Liver (tissue), 9 donors: ENCODE data around the gene LAMTOR2. TPM values are rescaled to one million over a fixed set of nuclear protein-coding genes. Genes with fewer than 3 reads are reported as not detected.
A peak's percentile ranks its signal among the peaks of the same experiment; 100 is the strongest.

Experiments
- DNase-seq: peaks from one replicate; pipeline ENCODE4 v3.0.0-alpha.2; 2017; ENCODE audit warnings: low spot score
- H3K27ac ChIP-seq, 2 donors: one replicate each; pipeline ENCODE4 v1.7.0; 2013; ENCODE audit warnings: inconsistent platforms in 2 of 2, low read length in 2 of 2, control low read depth in 1 of 2, low read depth in 1 of 2, mild to moderate bottlenecking in 1 of 2
- H3K27me3 ChIP-seq, 4 donors: one replicate each; pipeline versions ENCODE4 v1.6.1 to v1.7.0; 2013; ENCODE audit warnings: low read length in 3 of 4, inconsistent platforms in 1 of 4, mild to moderate bottlenecking in 1 of 4, moderate library complexity in 1 of 4; ENCODE audit not compliant: control insufficient read depth in 4 of 4, insufficient read depth in 4 of 4
- H3K36me3 ChIP-seq, 4 donors: one replicate each; pipeline versions ENCODE4 v1.6.1 to v1.7.0; 2013; ENCODE audit warnings: low read length in 3 of 4, mild to moderate bottlenecking in 3 of 4, low read depth in 1 of 4, moderate library complexity in 1 of 4; ENCODE audit not compliant: control insufficient read depth in 4 of 4, insufficient read depth in 3 of 4
- H3K4me1 ChIP-seq, 4 donors: one replicate each; pipeline versions ENCODE4 v1.6.1 to v1.7.0; 2013; ENCODE audit warnings: low read length in 3 of 4, mild to moderate bottlenecking in 3 of 4, moderate library complexity in 1 of 4; ENCODE audit not compliant: control insufficient read depth in 4 of 4, insufficient read depth in 4 of 4
- H3K4me3 ChIP-seq, 3 donors: one replicate each; pipeline versions ENCODE4 v1.6.1 to v1.7.0; 2013; ENCODE audit warnings: low read length in 3 of 3, control low read depth in 1 of 3, low read depth in 1 of 3, mild to moderate bottlenecking in 1 of 3
- H3K9ac ChIP-seq, 2 donors: one replicate each; pipeline ENCODE4 v1.7.0; 2013; ENCODE audit warnings: low read length in 2 of 2, mild to moderate bottlenecking in 2 of 2, moderate library complexity in 2 of 2, control low read depth in 1 of 2, low read depth in 1 of 2
- H3K9me3 ChIP-seq, 4 donors: one replicate each; pipeline versions ENCODE4 v1.6.1 to v1.7.0; 2013; ENCODE audit warnings: low read length in 3 of 4; ENCODE audit not compliant: control insufficient read depth in 4 of 4
- HNF4G ChIP-seq: IDR thresholded peaks from 2 replicates; pipeline ENCODE4 v1.6.1; 2016; ENCODE audit warnings: antibody characterized with exemption
- JUND ChIP-seq, 2 donors: IDR thresholded peaks; 2 replicates each; pipeline ENCODE4 v1.6.1; 2016; ENCODE audit warnings: antibody characterized with exemption in 2 of 2
- NR2F2 ChIP-seq: IDR thresholded peaks from 2 replicates; pipeline ENCODE4 v1.6.1; 2016; ENCODE audit warnings: antibody characterized with exemption
- RXRA ChIP-seq, 2 donors: IDR thresholded peaks; 2 replicates each; pipeline ENCODE4 v1.6.1; 2017 to 2018; ENCODE audit warnings: antibody characterized with exemption in 2 of 2, mild to moderate bottlenecking in 1 of 2
- SP1 ChIP-seq: IDR thresholded peaks from 2 replicates; pipeline ENCODE4 v1.6.1; 2018; ENCODE audit warnings: antibody characterized with exemption, mild to moderate bottlenecking
- TAF1 ChIP-seq: conservative IDR thresholded peaks from 2 replicates; pipeline ENCODE4 v1.6.1; 2016; ENCODE audit warnings: antibody characterized with exemption, mild to moderate bottlenecking
- YY1 ChIP-seq: IDR thresholded peaks from 2 replicates; pipeline ENCODE4 v1.6.1; 2016; ENCODE audit warnings: antibody characterized with exemption, mild to moderate bottlenecking
- WGBS: extraction: QIAGEN DNeasy Blood & Tissue Kit; methylation state at CpG from one replicate; pipeline ENCODE4 v1.1.7; 2013; 5-methylcytosine and 5-hydroxymethylcytosine counted together
- polyA plus RNA-seq, 2 donors: library from polyadenylated mRNA; stranded (reverse) in 1 of 2; unstranded in 1 of 2; fragments of 200-250 nt in 1 of 2; fragments of >200 nt in 1 of 2; fragmentation: Nextera tagmentation in 1 of 2; extraction: Ambion mirVana in 1 of 2; gene quantifications; one replicate each; pipeline versions ENCODE4 v1.2.1 to v1.2.3, GENCODE V29; 2013 to 2015
- total RNA-seq, 2 donors: library from RNA; depleted of rRNA; stranded (reverse); fragments of >200 nt; gene quantifications; one replicate each; pipeline ENCODE4 v1.2.3, GENCODE V29; 2014
- TF ChIP-seq, protein P1 (sequence below): IDR thresholded peaks from 2 replicates; pipeline ENCODE4 v1.6.1; 2016; ENCODE audit warnings: antibody characterized with exemption
- TF ChIP-seq, protein P2 (sequence below): fragments of 150-350 bp; IDR thresholded peaks from 2 replicates; pipeline ENCODE4 v1.5.1; 2017; ENCODE audit warnings: improper control_type of control experiment, low read depth, low read length; ENCODE audit not compliant: missing input control
- TF ChIP-seq, protein P3 (sequence below): IDR thresholded peaks from 2 replicates; pipeline ENCODE4 v1.6.1; 2016; ENCODE audit warnings: antibody characterized with exemption, mild to moderate bottlenecking
- donor health status: healthy.
- donor health status: healthy.
- donor health status: healthy.
- donor health status: healthy.
- donor health status: healthy.

LAMTOR2 gene
- total and polyA plus RNA-seq, 4 donors: 30.4 to 152 (median 79.0) TPM

DNA sequence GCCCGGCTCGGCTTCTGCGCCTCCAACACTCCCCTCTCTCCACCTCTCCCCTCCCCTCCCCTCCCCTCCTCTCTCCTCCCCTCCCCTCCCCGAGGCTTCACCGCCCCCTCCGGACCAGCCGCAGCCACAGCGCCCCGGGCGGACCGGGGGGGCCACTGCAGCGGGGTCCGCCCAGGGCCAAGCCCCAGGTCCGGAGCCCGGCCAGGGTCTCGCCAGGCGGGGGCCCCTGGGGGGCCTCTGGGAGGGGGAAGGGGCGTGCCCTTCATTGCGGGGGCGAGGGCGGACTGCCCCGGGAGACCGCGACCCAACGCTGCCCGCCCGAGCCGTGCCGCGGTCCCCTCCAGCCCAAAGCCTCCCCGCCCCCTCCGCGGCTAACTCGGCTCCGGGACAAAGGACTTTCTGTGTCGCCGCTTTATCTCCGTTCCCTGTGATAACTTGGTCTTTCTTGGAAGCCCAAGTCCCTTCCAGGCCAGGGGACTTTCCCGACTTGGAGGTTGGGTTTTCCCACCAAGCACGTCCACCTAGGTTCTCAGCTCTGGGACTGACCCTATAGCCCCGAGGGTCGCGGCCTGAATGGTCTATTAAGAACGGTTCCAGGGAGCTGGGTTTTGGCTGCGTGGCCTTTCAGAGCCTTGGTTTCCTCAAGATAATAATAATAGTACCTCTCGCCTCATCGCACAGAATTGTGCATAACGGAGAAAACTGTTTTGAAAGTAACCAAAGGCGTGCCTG lies 648 bp upstream of the LAMTOR2 start, which contains the start of gene UBQLN4:
Gene UBQLN4 (minus strand): TSS at position 31 of the 732 bp plus-strand sequence. CDS start 97 bp downstream, outside the sequence.
- peak; percentile 81 for DNase-seq
- Histone ChIP-seq H3K4me1 (peaks cover 0 to 22% (median 13%) of the 10 kb centered on the region in 4 donors), H3K4me3 (peak within 1 kb of the TSS; percentile 85 to 94 (median 94)), H3K27ac (peak within 1 kb of the TSS; percentile 94), H3K36me3 (peaks cover 0 to 20% (median 11%) of the 10 kb centered on the region in 4 donors), H3K9me3 (no peaks in the 10 kb centered on the region), H3K27me3 (no peaks in the 10 kb centered on the region), H3K9ac (peak within 1 kb of the TSS; percentile 82 to 97)
- TF ChIP-seq, protein P1, sequence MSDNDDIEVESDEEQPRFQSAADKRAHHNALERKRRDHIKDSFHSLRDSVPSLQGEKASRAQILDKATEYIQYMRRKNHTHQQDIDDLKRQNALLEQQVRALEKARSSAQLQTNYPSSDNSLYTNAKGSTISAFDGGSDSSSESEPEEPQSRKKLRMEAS: no peak
- TF ChIP-seq YY1 (no peak), RXRA (IDR thresholded peaks at IDR 0.05) (no peak)
- TF ChIP-seq, protein P2, sequence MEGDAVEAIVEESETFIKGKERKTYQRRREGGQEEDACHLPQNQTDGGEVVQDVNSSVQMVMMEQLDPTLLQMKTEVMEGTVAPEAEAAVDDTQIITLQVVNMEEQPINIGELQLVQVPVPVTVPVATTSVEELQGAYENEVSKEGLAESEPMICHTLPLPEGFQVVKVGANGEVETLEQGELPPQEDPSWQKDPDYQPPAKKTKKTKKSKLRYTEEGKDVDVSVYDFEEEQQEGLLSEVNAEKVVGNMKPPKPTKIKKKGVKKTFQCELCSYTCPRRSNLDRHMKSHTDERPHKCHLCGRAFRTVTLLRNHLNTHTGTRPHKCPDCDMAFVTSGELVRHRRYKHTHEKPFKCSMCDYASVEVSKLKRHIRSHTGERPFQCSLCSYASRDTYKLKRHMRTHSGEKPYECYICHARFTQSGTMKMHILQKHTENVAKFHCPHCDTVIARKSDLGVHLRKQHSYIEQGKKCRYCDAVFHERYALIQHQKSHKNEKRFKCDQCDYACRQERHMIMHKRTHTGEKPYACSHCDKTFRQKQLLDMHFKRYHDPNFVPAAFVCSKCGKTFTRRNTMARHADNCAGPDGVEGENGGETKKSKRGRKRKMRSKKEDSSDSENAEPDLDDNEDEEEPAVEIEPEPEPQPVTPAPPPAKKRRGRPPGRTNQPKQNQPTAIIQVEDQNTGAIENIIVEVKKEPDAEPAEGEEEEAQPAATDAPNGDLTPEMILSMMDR: peak; percentile 62
- WGBS: under 1% methylated on average over 45 of the region's 49 CpGs

DNA sequence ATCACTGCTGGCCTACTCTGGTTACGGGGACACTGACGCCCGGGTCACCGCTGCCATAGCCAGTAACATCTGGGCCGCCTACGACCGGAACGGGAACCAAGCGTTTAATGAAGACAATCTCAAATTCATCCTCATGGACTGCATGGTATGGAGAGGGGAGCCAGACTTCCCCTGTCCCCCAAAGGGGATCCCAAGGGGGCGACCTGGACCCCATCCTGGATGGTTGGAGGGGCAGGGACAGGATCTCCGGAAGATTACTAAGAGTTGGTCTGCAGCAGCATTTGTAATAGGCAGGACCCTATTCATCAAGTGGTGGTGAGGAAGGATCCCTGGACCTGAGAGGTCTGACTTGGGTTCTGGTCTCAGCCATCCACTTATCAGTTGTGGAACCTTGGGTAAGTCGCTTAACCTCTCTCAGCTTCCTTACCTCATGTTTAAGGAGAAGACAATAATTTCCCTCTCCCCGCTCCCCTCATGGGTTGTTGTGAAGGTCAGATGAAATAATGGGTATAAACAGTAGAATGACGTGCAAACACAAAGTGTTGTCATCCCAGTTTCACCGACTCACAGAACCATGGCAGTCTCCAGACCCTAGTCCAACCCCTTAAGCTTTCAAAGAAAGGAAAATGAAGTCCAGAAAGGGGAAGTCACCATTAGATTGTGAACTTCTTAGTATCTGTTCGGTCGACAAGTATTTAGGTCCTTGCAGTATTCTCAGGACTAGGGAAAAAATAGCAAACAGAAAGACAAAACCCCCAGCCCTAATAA lies 883 bp downstream of the LAMTOR2 start:
- no peaks in the 10 kb centered on the region for H3K9me3 ChIP-seq
- 25% methylated on average over 17 of the region's 17 CpGs for WGBS
- no peak for TF ChIP-seq YY1
- H3K27ac ChIP-seq: peak overlapping the region; percentile 94
- H3K4me1 ChIP-seq: peaks cover 0 to 22% (median 13%) of the 10 kb centered on the region in 4 donors
- H3K36me3 ChIP-seq: peaks cover 0 to 8% (median 5%) of the 10 kb centered on the region in 4 donors
- no peaks in the 10 kb centered on the region for H3K27me3 ChIP-seq
- DNase-seq: no peak
- peak overlapping the region; percentile 56 to 94 (median 94) for H3K4me3 ChIP-seq
- H3K9ac ChIP-seq: peak overlapping the region; percentile 63 to 74

DNA sequence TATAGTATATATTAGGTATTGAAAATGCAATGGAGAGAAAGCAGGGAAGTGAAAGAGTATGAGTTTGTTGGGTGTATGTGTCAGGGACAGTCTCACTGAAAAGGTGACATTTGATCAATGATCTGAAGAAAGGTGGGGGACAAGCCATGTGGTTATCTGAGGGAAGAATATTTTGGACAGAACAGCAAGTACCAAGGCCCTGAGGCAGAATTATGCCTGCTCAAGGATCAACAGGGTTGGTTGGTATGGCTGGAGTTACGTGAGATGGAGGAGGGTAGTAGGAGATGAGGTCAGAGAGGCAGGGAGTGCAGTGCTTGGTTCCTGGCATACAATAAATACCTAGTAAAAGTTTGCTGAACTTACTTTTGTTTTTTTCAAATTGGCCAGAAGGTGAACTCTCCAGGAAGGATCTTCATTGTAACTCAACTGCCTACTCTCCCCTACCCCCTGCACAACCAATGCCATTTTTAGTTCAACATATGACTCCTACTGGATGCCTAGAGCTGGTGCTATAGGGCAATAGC lies 1.8 kb downstream of the LAMTOR2 start:
- WGBS: 95% methylated on average over 1 of the region's 1 CpG
- Histone ChIP-seq H3K9me3 (no peaks in the 10 kb centered on the region), H3K9ac (no peak overlapping the region), H3K27me3 (no peaks in the 10 kb centered on the region), H3K4me3 (no peak overlapping the region), H3K36me3 (peaks cover 0 to 8% (median 5%) of the 10 kb centered on the region in 4 donors), H3K27ac (no peak overlapping the region), H3K4me1 (peaks cover 0 to 22% (median 13%) of the 10 kb centered on the region in 4 donors)
- DNase-seq: no peak
- TF ChIP-seq, protein P3, sequence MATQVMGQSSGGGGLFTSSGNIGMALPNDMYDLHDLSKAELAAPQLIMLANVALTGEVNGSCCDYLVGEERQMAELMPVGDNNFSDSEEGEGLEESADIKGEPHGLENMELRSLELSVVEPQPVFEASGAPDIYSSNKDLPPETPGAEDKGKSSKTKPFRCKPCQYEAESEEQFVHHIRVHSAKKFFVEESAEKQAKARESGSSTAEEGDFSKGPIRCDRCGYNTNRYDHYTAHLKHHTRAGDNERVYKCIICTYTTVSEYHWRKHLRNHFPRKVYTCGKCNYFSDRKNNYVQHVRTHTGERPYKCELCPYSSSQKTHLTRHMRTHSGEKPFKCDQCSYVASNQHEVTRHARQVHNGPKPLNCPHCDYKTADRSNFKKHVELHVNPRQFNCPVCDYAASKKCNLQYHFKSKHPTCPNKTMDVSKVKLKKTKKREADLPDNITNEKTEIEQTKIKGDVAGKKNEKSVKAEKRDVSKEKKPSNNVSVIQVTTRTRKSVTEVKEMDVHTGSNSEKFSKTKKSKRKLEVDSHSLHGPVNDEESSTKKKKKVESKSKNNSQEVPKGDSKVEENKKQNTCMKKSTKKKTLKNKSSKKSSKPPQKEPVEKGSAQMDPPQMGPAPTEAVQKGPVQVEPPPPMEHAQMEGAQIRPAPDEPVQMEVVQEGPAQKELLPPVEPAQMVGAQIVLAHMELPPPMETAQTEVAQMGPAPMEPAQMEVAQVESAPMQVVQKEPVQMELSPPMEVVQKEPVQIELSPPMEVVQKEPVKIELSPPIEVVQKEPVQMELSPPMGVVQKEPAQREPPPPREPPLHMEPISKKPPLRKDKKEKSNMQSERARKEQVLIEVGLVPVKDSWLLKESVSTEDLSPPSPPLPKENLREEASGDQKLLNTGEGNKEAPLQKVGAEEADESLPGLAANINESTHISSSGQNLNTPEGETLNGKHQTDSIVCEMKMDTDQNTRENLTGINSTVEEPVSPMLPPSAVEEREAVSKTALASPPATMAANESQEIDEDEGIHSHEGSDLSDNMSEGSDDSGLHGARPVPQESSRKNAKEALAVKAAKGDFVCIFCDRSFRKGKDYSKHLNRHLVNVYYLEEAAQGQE: no peak
- TF ChIP-seq RXRA (IDR thresholded peaks at IDR 0.05) (no peak), JUND (IDR thresholded peaks at IDR 0.05) (no peak), HNF4G (no peak), TAF1 (no peak), NR2F2 (no peak), SP1 (no peak)
- TF ChIP-seq, protein P1: no peak
